ENCODE data around the gene STMP1.

STMP1 gene

GRCh38 chr7:135716677-135717238 is 54.4 kb downstream of the STMP1 start:
- peak; percentile 96 for DNase-seq (ENCODE audit: low read depth)
- no peak overlapping the region for H3K4me3 ChIP-seq (ENCODE audit: low read depth, low read length)
- in situ Hi-C loops (cut with HindIII; ENCODE audit: low sequenced_read_pairs), result no loop called here
- no peak for TF ChIP-seq CTCF (IDR thresholded peaks at IDR 0.05; ENCODE audit: low read depth, low read length, missing control alignments)

GRCh38 chr7:135717693-135718092 is 55.4 kb downstream of the STMP1 start:
- in situ Hi-C loops (cut with HindIII; ENCODE audit: low sequenced_read_pairs), result no loop called here
- no peak for TF ChIP-seq CTCF (IDR thresholded peaks at IDR 0.05; ENCODE audit: low read depth, low read length, missing control alignments)
- no peak for DNase-seq (ENCODE audit: low read depth)
- no peak overlapping the region for H3K4me3 ChIP-seq (ENCODE audit: low read depth, low read length)

- H3K4me3 ChIP-seq (ENCODE audit: low read depth, low read length), result no peak overlapping the region
- no peak for DNase-seq (ENCODE audit: low read depth)
- no peak for TF ChIP-seq CTCF (IDR thresholded peaks at IDR 0.05; ENCODE audit: low read depth, low read length, missing control alignments)
- in situ Hi-C loops (cut with HindIII; ENCODE audit: low sequenced_read_pairs), result no loop called here
Observed at GRCh38 chr7:135718219-135718618, 55.9 kb downstream of the STMP1 start.

GRCh38 chr7:135718794-135719437 is 56.6 kb downstream of the STMP1 start:
- DNase-seq (ENCODE audit: low read depth), result no peak
- in situ Hi-C loops (cut with HindIII; ENCODE audit: low sequenced_read_pairs), result no loop called here
- H3K4me3 ChIP-seq (ENCODE audit: low read depth, low read length), result no peak overlapping the region
- no peak for TF ChIP-seq CTCF (IDR thresholded peaks at IDR 0.05; ENCODE audit: low read depth, low read length, missing control alignments)

GRCh38 chr7:135719688-135720087 is 57.4 kb downstream of the STMP1 start:
- no peak for TF ChIP-seq CTCF (IDR thresholded peaks at IDR 0.05; ENCODE audit: low read depth, low read length, missing control alignments)
- in situ Hi-C loops (cut with HindIII; ENCODE audit: low sequenced_read_pairs), result loop anchor here (5.0 kb wide), 1 partner anchor 73 kb away; no protein-coding TSS in a partner anchor
- no peak for DNase-seq (ENCODE audit: low read depth)

GRCh38 chr7:135721198-135721820 is 59.0 kb downstream of the STMP1 start:
- in situ Hi-C loops (cut with HindIII; ENCODE audit: low sequenced_read_pairs), result loop anchor here (5.0 kb wide), 1 partner anchor 71 kb away; no protein-coding TSS in a partner anchor
- DNase-seq (ENCODE audit: low read depth), result no peak
- H3K4me3 ChIP-seq (ENCODE audit: low read depth, low read length), result no peak overlapping the region
- TF ChIP-seq CTCF (IDR thresholded peaks at IDR 0.05; ENCODE audit: low read depth, low read length, missing control alignments), result no peak

More at GRCh38 chr7:135719688-135720087, 57.4 kb downstream of the STMP1 start:
- H3K4me3 ChIP-seq (ENCODE audit: low read depth, low read length), result no peak overlapping the region
